H9 (cell line): ENCODE data around the gene ROR1. TPM values are rescaled to one million over a fixed set of nuclear protein-coding genes. Genes with fewer than 3 reads are reported as not detected.

ENCODE experiments used
- DNase-seq: peaks from one replicate; pipeline ENCODE4 v3.0.0-alpha.2; 2017
- H2AFZ ChIP-seq: one replicate; pipeline ENCODE4 v1.6.1; 2013; ENCODE audit warnings: mild to moderate bottlenecking, low read length, control low read depth, moderate library complexity
- H2AK5ac ChIP-seq: 2 replicates; pipeline ENCODE4 v1.6.1; 2013; ENCODE audit warnings: low read length, control low read depth, mixed read lengths; ENCODE audit not compliant: insufficient read length
- H2BK120ac ChIP-seq: one replicate; pipeline ENCODE4 v1.6.1; 2013; ENCODE audit warnings: low read depth, mild to moderate bottlenecking, low read length, control low read depth, inconsistent platforms; ENCODE audit not compliant: poor library complexity, severe bottlenecking
- H2BK12ac ChIP-seq: 2 replicates; pipeline ENCODE4 v1.6.1; 2013; ENCODE audit warnings: low read length, control low read depth, mixed read lengths, low read depth; ENCODE audit not compliant: insufficient read length
- H2BK15ac ChIP-seq: 2 replicates; pipeline ENCODE4 v1.6.1; 2013; ENCODE audit warnings: low read depth, low read length, control low read depth
- H2BK20ac ChIP-seq: one replicate; pipeline ENCODE4 v1.6.1; 2013; ENCODE audit warnings: low read depth, mild to moderate bottlenecking, low read length, control low read depth, inconsistent platforms; ENCODE audit not compliant: poor library complexity, severe bottlenecking
- H2BK5ac ChIP-seq: 2 replicates; pipeline ENCODE4 v1.6.1; 2013; ENCODE audit warnings: low read length, control low read depth, mixed read lengths; ENCODE audit not compliant: insufficient read length
- H3K14ac ChIP-seq: 2 replicates; pipeline ENCODE4 v1.6.1; 2013; ENCODE audit warnings: low read length, control low read depth; ENCODE audit not compliant: insufficient read depth
- H3K18ac ChIP-seq: 2 replicates; pipeline ENCODE4 v1.6.1; 2013; ENCODE audit warnings: low read depth, mild to moderate bottlenecking, mixed read lengths, low read length, control low read depth; ENCODE audit not compliant: insufficient read length
- H3K23ac ChIP-seq: 2 replicates; pipeline ENCODE4 v1.6.1; 2013; ENCODE audit warnings: low read length, control low read depth, mixed read lengths, low read depth; ENCODE audit not compliant: insufficient read length
- H3K23me2 ChIP-seq: 2 replicates; pipeline ENCODE4 v1.6.1; 2013; ENCODE audit warnings: low read depth, mild to moderate bottlenecking, mixed read lengths, low read length, control low read depth; ENCODE audit not compliant: insufficient read length, poor library complexity, severe bottlenecking
- H3K27ac ChIP-seq: 2 replicates; pipeline ENCODE4 v1.5.1; 2013; ENCODE audit warnings: low read length, control low read depth, mixed read lengths, low read depth; ENCODE audit not compliant: insufficient read length
- H3K27me3 ChIP-seq: 2 replicates; pipeline ENCODE4 v1.6.1; 2013; ENCODE audit warnings: low read length, control low read depth, inconsistent platforms; ENCODE audit not compliant: insufficient read depth
- H3K4ac ChIP-seq: 2 replicates; pipeline ENCODE4 v1.6.1; 2013; ENCODE audit warnings: low read depth, mild to moderate bottlenecking, control low read depth, inconsistent platforms, low read length, moderate library complexity
- H3K4me1 ChIP-seq: 2 replicates; pipeline ENCODE4 v1.6.1; 2013; ENCODE audit warnings: low read length, control low read depth, inconsistent platforms; ENCODE audit not compliant: insufficient read depth
- H3K4me2 ChIP-seq: 2 replicates; pipeline ENCODE4 v1.6.1; 2013; ENCODE audit warnings: low read length, control low read depth, mixed read lengths; ENCODE audit not compliant: insufficient read length, insufficient read depth
- H3K56ac ChIP-seq: 2 replicates; pipeline ENCODE4 v1.6.1; 2013; ENCODE audit warnings: low read depth, mild to moderate bottlenecking, mixed read lengths, low read length, control low read depth; ENCODE audit not compliant: insufficient read length
- H3K79me1 ChIP-seq: 2 replicates; pipeline ENCODE4 v1.6.1; 2013; ENCODE audit warnings: low read depth, mild to moderate bottlenecking, moderate library complexity, low read length, control low read depth, inconsistent platforms; ENCODE audit not compliant: insufficient read depth, poor library complexity, severe bottlenecking
- H3K79me2 ChIP-seq: 2 replicates; pipeline ENCODE4 v1.6.1; 2013; ENCODE audit warnings: low read length, control low read depth, inconsistent platforms; ENCODE audit not compliant: insufficient read depth
- H3K9ac ChIP-seq: 2 replicates; pipeline ENCODE4 v1.6.1; 2013; ENCODE audit warnings: low read length, control low read depth, mixed read lengths; ENCODE audit not compliant: insufficient read length; ENCODE audit errors: extremely low read depth
- H3K9me3 ChIP-seq: one replicate; pipeline ENCODE4 v1.6.1; 2013; ENCODE audit warnings: low read depth, low read length, inconsistent platforms; ENCODE audit not compliant: control insufficient read depth
- H3T11ph ChIP-seq: one replicate; pipeline ENCODE4 v1.6.1; 2013; ENCODE audit warnings: mild to moderate bottlenecking, low read length, control low read depth, inconsistent platforms
- H4K20me1 ChIP-seq: one replicate; pipeline ENCODE4 v1.6.1; 2013; ENCODE audit not compliant: control insufficient read depth, insufficient read length, insufficient read depth
- H4K5ac ChIP-seq: 2 replicates; pipeline ENCODE4 v1.6.1; 2013; ENCODE audit warnings: low read depth, mild to moderate bottlenecking, mixed read lengths, low read length, control low read depth; ENCODE audit not compliant: insufficient read length
- H4K8ac ChIP-seq: replicated peaks from 2 replicates; pipeline ENCODE4 v1.6.1; 2013; ENCODE audit warnings: low read length, control low read depth, mixed read lengths, low read depth; ENCODE audit not compliant: insufficient read length
- H4K91ac ChIP-seq: 2 replicates; pipeline ENCODE4 v1.6.1; 2013; ENCODE audit warnings: low read depth, mild to moderate bottlenecking, moderate library complexity, mixed read lengths, low read length, control low read depth; ENCODE audit not compliant: insufficient read length
- H3K27ac Mint-ChIP-seq, 3 experiments: 2 replicates in 2 of 3; 3 replicates in 1 of 3; pipeline ENCODE4 v1.8.0; 2020 to 2021; ENCODE audit warnings: mixed read lengths in 3 of 3, mild to moderate bottlenecking in 1 of 3, moderate library complexity in 1 of 3
- H3K27me3 Mint-ChIP-seq: 2 replicates; pipeline ENCODE4 v1.8.0; 2021; ENCODE audit warnings: low read depth, mild to moderate bottlenecking, moderate library complexity, mixed read lengths
- H3K36me3 Mint-ChIP-seq, 3 experiments: 2 replicates in 2 of 3; 3 replicates in 1 of 3; pipeline ENCODE4 v1.8.0; 2020 to 2021; ENCODE audit warnings: low read depth in 3 of 3, mixed read lengths in 3 of 3; ENCODE audit not compliant: insufficient read depth in 1 of 3
- H3K4me1 Mint-ChIP-seq, 2 experiments: 2 replicates each; pipeline ENCODE4 v1.8.0; 2020; ENCODE audit warnings: mixed read lengths in 2 of 2
- H3K4me3 Mint-ChIP-seq, 2 experiments: 2 replicates in 1 of 2; 3 replicates in 1 of 2; pipeline ENCODE4 v1.8.0; 2020 to 2021; ENCODE audit warnings: mild to moderate bottlenecking in 2 of 2, mixed read lengths in 2 of 2, moderate library complexity in 1 of 2
- H3K9me3 Mint-ChIP-seq, 2 experiments: 2 replicates in 1 of 2; 3 replicates in 1 of 2; pipeline ENCODE4 v1.8.0; 2020; ENCODE audit warnings: mild to moderate bottlenecking in 2 of 2, mixed read lengths in 2 of 2, moderate library complexity in 1 of 2
- WGBS: extraction: QIAGEN DNeasy Blood & Tissue Kit; methylation state at CpG from one replicate; pipeline ENCODE4 v1.1.7; 2013; ENCODE audit warnings: missing lambda C conversion rate, low lambda C conversion rate, mixed read lengths; ENCODE audit not compliant: insufficient read length; ENCODE audit errors: extremely low coverage; 5-methylcytosine and 5-hydroxymethylcytosine counted together
- total RNA-seq: library from RNA; stranded (reverse); gene quantifications from 2 replicates; pipeline ENCODE4 v1.2.1, GENCODE V29; 2021
- TF ChIP-seq, protein P1 (sequence below): fragments of 200-600 bp; sonication (generic); conservative IDR thresholded peaks from 3 replicates; pipeline ENCODE4 v1.8.0; 2021; ENCODE audit warnings: antibody characterized with exemption, mild to moderate bottlenecking

ROR1 gene
- total RNA-seq, 1 experiment from 2014 or later = 75.9 TPM

DNA sequence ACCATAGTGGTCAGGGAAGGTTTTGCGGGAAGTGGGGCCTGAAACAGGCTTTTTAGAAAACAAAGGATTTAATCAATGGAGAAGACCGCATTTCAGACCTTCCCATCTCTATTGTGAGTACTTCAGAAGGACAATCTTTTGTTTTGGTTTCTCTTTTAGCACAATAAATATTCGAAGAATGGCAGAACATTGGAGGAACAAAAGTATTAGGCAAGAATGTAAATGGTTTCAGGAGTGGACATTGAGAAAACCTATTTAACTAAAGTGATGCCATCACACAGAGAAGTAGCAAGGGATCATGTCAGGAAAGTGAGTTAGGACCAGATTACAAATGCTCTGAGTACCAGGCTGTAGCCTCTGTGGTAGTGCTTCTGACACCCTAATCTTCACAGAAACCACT is 402.8 kb downstream of the ROR1 start:
- Histone ChIP-seq H2AFZ (no peak overlapping the region), H2BK20ac (no peak overlapping the region), H3K9ac (no peak overlapping the region), H3K27ac (no peak overlapping the region), H3K4me2 (no peak overlapping the region), H3K79me2 (no peaks in the 10 kb centered on the region), H3K23me2 (peaks cover 3% of the 10 kb centered on the region), H3T11ph (no peak overlapping the region), H3K18ac (no peak overlapping the region), H3K27me3 (no peaks in the 10 kb centered on the region), H4K20me1 (no peaks in the 10 kb centered on the region), H3K4me1 (peaks cover 4% of the 10 kb centered on the region), H4K91ac (no peak overlapping the region), H3K23ac (no peak overlapping the region), H4K5ac (no peak overlapping the region), H3K9me3 (no peaks in the 10 kb centered on the region), H3K56ac (no peak overlapping the region), H2BK12ac (peak overlapping the region; percentile 30), H3K79me1 (no peaks in the 10 kb centered on the region), H2BK15ac (no peak overlapping the region), H2AK5ac (no peak overlapping the region), H2BK120ac (no peak overlapping the region), H3K14ac (no peak overlapping the region), H3K4ac (no peak overlapping the region), H2BK5ac (no peak overlapping the region), H4K8ac (no peak overlapping the region)
- Mint-ChIP-seq H3K9me3 (no peaks in the 10 kb centered on the region), H3K27ac (peak overlapping the region in 1 of 3 experiments; percentile 18; a peak in 2 of 7 replicates), H3K4me1 (peaks cover 13 to 22% of the 10 kb centered on the region in 2 experiments), H3K36me3 (peaks cover 22 to 38% (median 27%) of the 10 kb centered on the region in 3 experiments; a peak in 6 of 7 replicates), H3K4me3 (no peak overlapping the region), H3K27me3 (no peaks in the 10 kb centered on the region)
- WGBS = no CpG with 5 or more reads among the region's 3 CpGs
- TF ChIP-seq, protein P1, sequence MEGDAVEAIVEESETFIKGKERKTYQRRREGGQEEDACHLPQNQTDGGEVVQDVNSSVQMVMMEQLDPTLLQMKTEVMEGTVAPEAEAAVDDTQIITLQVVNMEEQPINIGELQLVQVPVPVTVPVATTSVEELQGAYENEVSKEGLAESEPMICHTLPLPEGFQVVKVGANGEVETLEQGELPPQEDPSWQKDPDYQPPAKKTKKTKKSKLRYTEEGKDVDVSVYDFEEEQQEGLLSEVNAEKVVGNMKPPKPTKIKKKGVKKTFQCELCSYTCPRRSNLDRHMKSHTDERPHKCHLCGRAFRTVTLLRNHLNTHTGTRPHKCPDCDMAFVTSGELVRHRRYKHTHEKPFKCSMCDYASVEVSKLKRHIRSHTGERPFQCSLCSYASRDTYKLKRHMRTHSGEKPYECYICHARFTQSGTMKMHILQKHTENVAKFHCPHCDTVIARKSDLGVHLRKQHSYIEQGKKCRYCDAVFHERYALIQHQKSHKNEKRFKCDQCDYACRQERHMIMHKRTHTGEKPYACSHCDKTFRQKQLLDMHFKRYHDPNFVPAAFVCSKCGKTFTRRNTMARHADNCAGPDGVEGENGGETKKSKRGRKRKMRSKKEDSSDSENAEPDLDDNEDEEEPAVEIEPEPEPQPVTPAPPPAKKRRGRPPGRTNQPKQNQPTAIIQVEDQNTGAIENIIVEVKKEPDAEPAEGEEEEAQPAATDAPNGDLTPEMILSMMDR = no peak
- no peak for DNase-seq
